ENCODE measurements around the gene C1QTNF7.

DNA sequence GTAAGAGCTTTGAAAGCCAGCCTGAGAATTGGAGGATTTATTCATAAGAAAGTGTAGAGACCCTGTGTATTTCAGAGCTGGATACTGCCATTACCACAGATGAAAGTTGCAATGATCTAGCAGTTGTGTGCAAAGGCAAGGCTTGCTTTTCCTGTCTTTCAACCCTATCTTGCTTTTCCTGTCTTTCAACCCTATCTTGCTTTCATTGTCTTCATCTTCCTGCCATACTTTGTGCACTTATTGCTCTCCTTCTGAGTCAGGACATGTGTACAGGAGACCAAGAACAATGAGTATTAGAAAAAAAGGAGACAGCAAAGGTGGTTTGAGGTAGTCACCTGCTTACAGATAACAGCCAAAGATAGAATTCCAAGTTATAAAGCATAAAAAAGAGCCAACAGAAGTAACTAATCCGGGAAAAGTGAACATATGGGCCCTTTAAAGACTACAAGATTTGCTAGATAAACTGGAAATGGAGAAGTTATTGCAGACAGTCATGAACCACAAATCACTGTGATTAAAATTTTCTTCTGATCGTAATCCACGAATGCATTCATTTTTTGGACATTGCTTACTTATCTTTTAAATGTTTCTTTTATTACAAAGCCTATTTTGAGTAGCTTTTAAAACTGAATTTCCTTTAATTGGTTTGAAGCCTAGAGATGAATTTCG lies 17.2 kb downstream of the C1QTNF7 start:
- TF ChIP-seq, protein P1, sequence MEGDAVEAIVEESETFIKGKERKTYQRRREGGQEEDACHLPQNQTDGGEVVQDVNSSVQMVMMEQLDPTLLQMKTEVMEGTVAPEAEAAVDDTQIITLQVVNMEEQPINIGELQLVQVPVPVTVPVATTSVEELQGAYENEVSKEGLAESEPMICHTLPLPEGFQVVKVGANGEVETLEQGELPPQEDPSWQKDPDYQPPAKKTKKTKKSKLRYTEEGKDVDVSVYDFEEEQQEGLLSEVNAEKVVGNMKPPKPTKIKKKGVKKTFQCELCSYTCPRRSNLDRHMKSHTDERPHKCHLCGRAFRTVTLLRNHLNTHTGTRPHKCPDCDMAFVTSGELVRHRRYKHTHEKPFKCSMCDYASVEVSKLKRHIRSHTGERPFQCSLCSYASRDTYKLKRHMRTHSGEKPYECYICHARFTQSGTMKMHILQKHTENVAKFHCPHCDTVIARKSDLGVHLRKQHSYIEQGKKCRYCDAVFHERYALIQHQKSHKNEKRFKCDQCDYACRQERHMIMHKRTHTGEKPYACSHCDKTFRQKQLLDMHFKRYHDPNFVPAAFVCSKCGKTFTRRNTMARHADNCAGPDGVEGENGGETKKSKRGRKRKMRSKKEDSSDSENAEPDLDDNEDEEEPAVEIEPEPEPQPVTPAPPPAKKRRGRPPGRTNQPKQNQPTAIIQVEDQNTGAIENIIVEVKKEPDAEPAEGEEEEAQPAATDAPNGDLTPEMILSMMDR (conservative IDR thresholded peaks at IDR 0.05; ENCODE audit: low read depth, low read length): no peak
- TF ChIP-seq EZH2 (IDR thresholded peaks at IDR 0.05; ENCODE audit: borderline replicate concordance, low read depth, low read length, poor library complexity, severe bottlenecking): no peak

Data from A673 (cell line).